ENCODE measurements around the gene ACSS1. TPM values are rescaled to one million over a fixed set of nuclear protein-coding genes. Genes with fewer than 3 reads are reported as not detected.

Gene ACSS1
- total and polyA plus RNA-seq, 12 donors: 7.2 to 97.3 (median 16.9) TPM

DNA sequence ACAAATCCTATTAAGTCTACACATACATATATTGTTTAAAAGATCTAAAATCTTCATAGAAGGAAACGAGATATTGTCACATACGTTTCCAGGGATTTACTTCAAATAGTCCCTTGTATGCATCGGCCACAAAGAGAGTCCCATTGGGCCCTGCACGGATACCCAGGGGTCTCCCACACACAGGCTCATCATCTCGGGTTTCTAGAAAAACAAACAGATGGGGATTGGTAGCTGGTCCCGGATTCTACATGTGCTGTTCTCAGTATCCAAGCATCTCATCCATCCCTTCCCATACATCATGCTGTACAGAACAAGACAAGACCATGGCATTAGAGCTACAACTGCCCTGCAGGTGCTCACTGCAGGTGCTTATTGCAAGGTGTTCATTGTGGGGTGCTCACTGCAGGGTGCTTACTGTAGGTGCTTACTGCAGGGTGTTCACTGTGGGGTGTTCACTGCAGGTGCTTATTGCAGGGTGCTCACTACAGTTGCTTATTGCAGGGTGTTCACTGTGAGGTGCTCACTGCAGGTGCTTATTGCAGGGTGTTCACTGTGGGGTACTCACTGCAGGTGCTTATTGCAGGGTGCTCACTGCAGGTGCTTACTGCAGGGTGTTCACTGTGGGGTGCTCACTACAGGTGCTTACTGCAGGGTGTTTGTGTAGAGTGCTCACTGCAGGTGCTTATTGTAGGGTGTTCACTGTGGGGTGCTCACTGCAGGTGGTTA, 86.4 kb downstream of the ACSS1 start:
- Histone ChIP-seq H3K9me3 (replicated peaks in 1 of 3) (no peaks in the 10 kb centered on the region), H3K4me3 (no peak overlapping the region), H3K4me1 (replicated peaks in 1 of 2) (no peaks in the 10 kb centered on the region), H3K27me3 (no peaks in the 10 kb centered on the region), H3K27ac (no peak overlapping the region), H3K36me3 (replicated peaks in 1 of 2) (peaks cover 0 to 48% of the 10 kb centered on the region in 2 donors)
- WGBS, 4 donors: 79 to 89% (median 83%) methylated on average over 6 of the region's 6 CpGs
- no peak for DNase-seq
- TF ChIP-seq, protein P1, sequence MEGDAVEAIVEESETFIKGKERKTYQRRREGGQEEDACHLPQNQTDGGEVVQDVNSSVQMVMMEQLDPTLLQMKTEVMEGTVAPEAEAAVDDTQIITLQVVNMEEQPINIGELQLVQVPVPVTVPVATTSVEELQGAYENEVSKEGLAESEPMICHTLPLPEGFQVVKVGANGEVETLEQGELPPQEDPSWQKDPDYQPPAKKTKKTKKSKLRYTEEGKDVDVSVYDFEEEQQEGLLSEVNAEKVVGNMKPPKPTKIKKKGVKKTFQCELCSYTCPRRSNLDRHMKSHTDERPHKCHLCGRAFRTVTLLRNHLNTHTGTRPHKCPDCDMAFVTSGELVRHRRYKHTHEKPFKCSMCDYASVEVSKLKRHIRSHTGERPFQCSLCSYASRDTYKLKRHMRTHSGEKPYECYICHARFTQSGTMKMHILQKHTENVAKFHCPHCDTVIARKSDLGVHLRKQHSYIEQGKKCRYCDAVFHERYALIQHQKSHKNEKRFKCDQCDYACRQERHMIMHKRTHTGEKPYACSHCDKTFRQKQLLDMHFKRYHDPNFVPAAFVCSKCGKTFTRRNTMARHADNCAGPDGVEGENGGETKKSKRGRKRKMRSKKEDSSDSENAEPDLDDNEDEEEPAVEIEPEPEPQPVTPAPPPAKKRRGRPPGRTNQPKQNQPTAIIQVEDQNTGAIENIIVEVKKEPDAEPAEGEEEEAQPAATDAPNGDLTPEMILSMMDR (IDR thresholded peaks at IDR 0.05): no peak
- no peak for TF ChIP-seq POLR2A (IDR thresholded peaks at IDR 0.05)
- intact Hi-C loops (cut with DNase I): loop anchor here in 1 of 2 donors (10.0 kb wide), 1 partner anchor 57 kb away; no protein-coding TSS in a partner anchor

DNA sequence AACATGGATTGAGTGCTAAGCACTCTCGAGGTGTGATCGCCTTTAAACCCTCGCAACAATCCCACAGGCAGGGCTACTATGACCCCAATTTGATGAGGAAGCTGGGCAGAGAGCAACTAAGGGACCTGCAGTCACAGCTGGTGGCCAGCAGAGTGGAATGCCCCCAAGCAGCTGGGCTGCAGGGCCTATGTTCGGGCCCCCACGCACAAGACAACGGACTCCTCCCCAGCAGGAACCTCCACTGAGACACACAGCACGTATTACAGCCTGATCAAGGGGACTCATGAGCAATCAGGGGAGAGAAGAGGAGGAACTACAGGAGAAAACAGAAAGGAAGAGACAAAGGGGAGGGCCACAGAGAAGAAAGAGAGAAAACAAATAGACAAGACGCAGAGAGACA, 87.2 kb downstream of the ACSS1 start:
- H3K27me3 ChIP-seq: no peaks in the 10 kb centered on the region
- TF ChIP-seq, protein P1 (IDR thresholded peaks at IDR 0.05): no peak
- peaks cover 0 to 53% of the 10 kb centered on the region in 2 donors for H3K36me3 ChIP-seq (replicated peaks in 1 of 2)
- DNase-seq: peak in 1 of 7 donors; percentile 13
- H3K9me3 ChIP-seq (replicated peaks in 1 of 3): no peaks in the 10 kb centered on the region
- intact Hi-C loops (cut with DNase I): loop anchor here in 1 of 2 donors (10.0 kb wide), 1 partner anchor 56 kb away; no protein-coding TSS in a partner anchor
- no peak overlapping the region for H3K27ac ChIP-seq
- H3K4me3 ChIP-seq: no peak overlapping the region
- 80 to 90% (median 83%) methylated on average over 8 of the region's 8 CpGs for WGBS, 4 donors
- no peaks in the 10 kb centered on the region for H3K4me1 ChIP-seq (replicated peaks in 1 of 2)

DNA sequence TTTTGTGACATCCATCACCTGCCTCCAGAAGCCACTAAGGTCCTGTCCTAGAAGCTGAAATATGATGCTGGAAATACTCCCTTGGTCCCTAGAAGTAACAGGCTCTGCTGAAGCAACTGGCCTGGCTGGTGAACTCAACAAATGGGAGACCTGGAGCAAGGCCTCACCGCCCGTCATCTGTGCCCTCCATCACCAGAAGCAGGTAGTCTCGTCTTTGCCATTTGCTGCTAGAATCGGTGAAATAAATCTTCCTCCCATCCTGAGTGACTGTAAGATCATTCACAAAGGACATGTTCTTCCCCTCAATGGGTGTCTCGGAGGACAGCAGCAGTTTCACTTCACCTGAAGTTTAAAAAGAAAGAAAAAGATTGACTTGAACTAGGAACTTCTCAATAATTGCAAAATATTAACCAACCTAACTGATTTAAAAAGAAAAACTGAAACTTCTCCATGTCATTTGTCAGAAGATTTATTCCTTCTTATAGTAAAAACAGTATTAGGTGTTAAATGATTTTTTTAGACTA, 87.8 kb downstream of the ACSS1 start:
- Histone ChIP-seq H3K36me3 (replicated peaks in 1 of 2) (peaks cover 0 to 59% of the 10 kb centered on the region in 2 donors), H3K4me3 (no peak overlapping the region), H3K27ac (no peak overlapping the region), H3K27me3 (no peaks in the 10 kb centered on the region), H3K4me1 (replicated peaks in 1 of 2) (no peaks in the 10 kb centered on the region), H3K9me3 (replicated peaks in 1 of 3) (no peaks in the 10 kb centered on the region)
- no peak for TF ChIP-seq POLR2A (IDR thresholded peaks at IDR 0.05)
- no peak for DNase-seq
- WGBS, 4 donors: 90 to 92% (median 90%) methylated on average over 5 of the region's 5 CpGs
- intact Hi-C loops (cut with DNase I): loop anchor here in 1 of 2 donors (10.0 kb wide), 1 partner anchor 55 kb away; no protein-coding TSS in a partner anchor

DNA sequence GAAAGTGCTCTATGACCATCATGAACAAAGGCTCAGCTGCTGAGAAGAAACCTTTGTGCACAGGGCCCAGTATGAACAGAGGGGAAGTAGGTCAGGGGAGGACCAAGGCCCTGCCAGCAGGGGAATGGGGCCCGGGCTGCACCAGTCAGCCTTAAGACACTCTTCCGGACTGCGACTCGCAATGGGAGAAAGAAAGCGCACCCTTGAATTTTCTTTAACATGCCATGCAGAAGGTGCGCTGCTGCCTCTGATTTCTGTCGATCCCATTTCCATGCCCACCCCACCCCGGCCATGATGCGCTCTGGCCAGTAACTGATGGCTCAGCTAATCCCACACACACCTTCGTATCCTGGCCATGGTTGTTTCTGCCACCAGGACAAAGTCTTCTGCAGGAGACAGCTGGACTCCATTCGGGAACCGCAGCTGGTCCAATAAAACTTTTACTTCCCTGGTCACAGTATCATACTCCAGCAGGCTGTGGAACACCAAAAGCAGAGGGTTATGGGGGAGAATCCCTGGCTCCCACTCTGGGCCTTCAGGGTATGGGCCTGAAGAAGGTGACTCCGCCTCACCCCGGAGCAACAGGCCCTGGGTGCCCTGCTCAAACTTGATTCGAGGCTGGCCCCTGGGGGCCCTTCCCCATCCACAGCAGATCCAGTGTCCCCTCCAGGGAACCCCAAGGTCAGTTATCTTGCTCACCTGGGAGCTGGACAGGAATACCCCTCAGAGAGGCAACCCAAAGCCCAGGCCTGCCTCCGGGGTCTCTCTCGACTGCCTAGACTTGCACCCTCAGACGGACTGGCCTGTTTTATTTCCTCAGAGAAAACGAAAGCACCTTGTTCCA, 88.5 kb downstream of the ACSS1 start:
- H3K9me3 ChIP-seq (replicated peaks in 1 of 3): no peaks in the 10 kb centered on the region
- TF ChIP-seq, protein P1 (IDR thresholded peaks at IDR 0.05): no peak
- no peak for TF ChIP-seq POLR2A (IDR thresholded peaks at IDR 0.05)
- H3K4me3 ChIP-seq: no peak overlapping the region
- H3K27ac ChIP-seq: no peak overlapping the region
- 93 to 96% (median 94%) methylated on average over 16 to 19 of the region's 19 CpGs for WGBS, 4 donors
- peak in 2 of 7 donors; percentile 16 to 41 for DNase-seq
- no peaks in the 10 kb centered on the region for H3K4me1 ChIP-seq (replicated peaks in 1 of 2)
- peaks cover 0 to 65% of the 10 kb centered on the region in 2 donors for H3K36me3 ChIP-seq (replicated peaks in 1 of 2)
- intact Hi-C loops (cut with DNase I): loop anchor here in 1 of 2 donors (10.0 kb wide), 1 partner anchor 55 kb away; no protein-coding TSS in a partner anchor
- no peaks in the 10 kb centered on the region for H3K27me3 ChIP-seq
